GM21528 (cell line): Measurements from ENCODE around the gene MAN1B1.

ENCODE experiments used
- ATAC-seq: cut with Tn5 transposase; IDR thresholded peaks from one replicate; pipeline ENCODE4 v1.9.1; 2021; ENCODE audit warnings: mild to moderate bottlenecking, moderate library complexity; ENCODE audit not compliant: unreplicated experiment, low FRiP score

MAN1B1 gene

GRCh38 chr9:137067860-137068538 is 18.8 kb upstream of the MAN1B1 start:
- peak; percentile 42 for ATAC-seq

- ATAC-seq: no peak
These were observed 18.0 kb upstream of the MAN1B1 start for GRCh38 chr9:137068539-137069507.

GRCh38 chr9:137069508-137070091 is 17.2 kb upstream of the MAN1B1 start:
- no peak for ATAC-seq

- ATAC-seq: peak; percentile 64
These were observed 16.4 kb upstream of the MAN1B1 start, which contains the start of gene SAPCD2 for GRCh38 chr9:137070201-137070905. TSS of gene SAPCD2 (minus strand) at chr9:137070557. CDS start at chr9:137070460, 97 bp downstream.

- ATAC-seq: no peak
These were observed 15.9 kb upstream of the MAN1B1 start for GRCh38 chr9:137070906-137071275.

GRCh38 chr9:137071282-137071681 is 15.5 kb upstream of the MAN1B1 start:
- ATAC-seq: no peak

GRCh38 chr9:137073992-137074399 is 12.8 kb upstream of the MAN1B1 start:
- ATAC-seq: no peak

GRCh38 chr9:137074657-137075274 is 12.0 kb upstream of the MAN1B1 start:
- no peak for ATAC-seq

- no peak for ATAC-seq
These were observed 11.5 kb upstream of the MAN1B1 start for GRCh38 chr9:137075275-137075775.

GRCh38 chr9:137076636-137077009 is 10.2 kb upstream of the MAN1B1 start:
- ATAC-seq: no peak

- ATAC-seq: no peak
These were observed 9.6 kb upstream of the MAN1B1 start, which contains the start of gene UAP1L1 for GRCh38 chr9:137077010-137077747. TSS of gene UAP1L1 (plus strand) at chr9:137077517. CDS start at chr9:137077533, 16 bp downstream.

GRCh38 chr9:137077758-137078693 is 8.8 kb upstream of the MAN1B1 start:
- no peak for ATAC-seq

- ATAC-seq: no peak
These were observed 7.9 kb upstream of the MAN1B1 start for GRCh38 chr9:137078701-137079400.

- no peak for ATAC-seq
These were observed 7.4 kb upstream of the MAN1B1 start for GRCh38 chr9:137079401-137079787.

- no peak for ATAC-seq
These were observed 6.3 kb upstream of the MAN1B1 start for GRCh38 chr9:137080260-137081122.

GRCh38 chr9:137082222-137082924 is 4.4 kb upstream of the MAN1B1 start:
- no peak for ATAC-seq
